RWPE2 (cell line): ENCODE results near the gene USP17L26.
A peak's percentile ranks its signal among the peaks of the same experiment; 100 is the strongest.
"Not testable (repeated sequence)": the region's sequence is repeated elsewhere in the genome, so short reads cannot be mapped to it uniquely, and the experiment has no call there.

ENCODE experiments used
- ATAC-seq: fragments of 200-7000 bp; cut with Tn5 transposase; 3 replicates; pipeline ENCODE4 v1.9.1; 2021; ENCODE audit warnings: low read depth
- DNase-seq: peaks from one replicate; pipeline ENCODE4 v3.0.0-alpha.2; 2020; ENCODE audit warnings: low spot score
- H3K27ac ChIP-seq: fragments of 450-650 bp; 2 replicates; pipeline ENCODE4 v1.5.1; 2017; ENCODE audit warnings: mild to moderate bottlenecking; ENCODE audit not compliant: poor library complexity, severe bottlenecking
- H3K27me3 ChIP-seq: fragments of 250-450 bp; sonication (Bioruptor Pico); 2 replicates; pipeline ENCODE4 v1.5.1; 2021; ENCODE audit warnings: mild to moderate bottlenecking, moderate library complexity; ENCODE audit not compliant: insufficient read depth, poor library complexity, severe bottlenecking
- H3K36me3 ChIP-seq: fragments of 250-450 bp; sonication (Bioruptor Pico); 2 replicates; pipeline ENCODE4 v1.5.1; 2020; ENCODE audit warnings: low read depth, mild to moderate bottlenecking, moderate library complexity
- H3K4me1 ChIP-seq: fragments of 250-450 bp; sonication (Bioruptor Pico); 2 replicates; pipeline ENCODE4 v1.5.1; 2021; ENCODE audit warnings: mild to moderate bottlenecking, moderate library complexity; ENCODE audit not compliant: insufficient read depth, poor library complexity, severe bottlenecking
- H3K4me3 ChIP-seq: fragments of 250-450 bp; sonication (Bioruptor Pico); 2 replicates; pipeline ENCODE4 v1.5.1; 2021; ENCODE audit warnings: mild to moderate bottlenecking, moderate library complexity; ENCODE audit not compliant: severe bottlenecking
- H3K9me3 ChIP-seq: fragments of 250-450 bp; sonication (Bioruptor Pico); 2 replicates; pipeline ENCODE4 v1.5.1; 2021; ENCODE audit warnings: mild to moderate bottlenecking, moderate library complexity; ENCODE audit not compliant: severe bottlenecking

USP17L26 gene, protein sequence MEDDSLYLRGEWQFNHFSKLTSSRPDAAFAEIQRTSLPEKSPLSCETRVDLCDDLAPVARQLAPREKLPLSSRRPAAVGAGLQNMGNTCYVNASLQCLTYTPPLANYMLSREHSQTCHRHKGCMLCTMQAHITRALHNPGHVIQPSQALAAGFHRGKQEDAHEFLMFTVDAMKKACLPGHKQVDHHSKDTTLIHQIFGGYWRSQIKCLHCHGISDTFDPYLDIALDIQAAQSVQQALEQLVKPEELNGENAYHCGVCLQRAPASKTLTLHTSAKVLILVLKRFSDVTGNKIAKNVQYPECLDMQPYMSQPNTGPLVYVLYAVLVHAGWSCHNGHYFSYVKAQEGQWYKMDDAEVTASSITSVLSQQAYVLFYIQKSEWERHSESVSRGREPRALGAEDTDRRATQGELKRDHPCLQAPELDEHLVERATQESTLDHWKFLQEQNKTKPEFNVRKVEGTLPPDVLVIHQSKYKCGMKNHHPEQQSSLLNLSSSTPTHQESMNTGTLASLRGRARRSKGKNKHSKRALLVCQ

DNA sequence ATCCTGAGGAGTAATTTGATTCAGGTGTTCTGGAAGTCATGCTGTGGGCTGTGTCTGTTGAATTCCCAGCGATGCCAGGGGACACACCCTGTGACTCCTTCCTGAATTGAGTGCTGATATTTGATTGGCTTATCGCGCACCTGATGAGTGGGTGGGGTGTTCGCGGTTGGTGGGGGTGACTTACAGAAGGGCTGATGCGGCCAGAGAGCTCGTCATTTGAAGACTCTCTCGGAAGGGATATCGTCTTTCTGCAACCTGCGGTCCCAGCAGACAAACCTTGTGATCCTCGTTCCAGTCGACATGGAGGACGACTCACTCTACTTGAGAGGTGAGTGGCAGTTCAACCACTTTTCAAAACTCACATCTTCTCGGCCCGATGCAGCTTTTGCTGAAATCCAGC, at the start of gene USP17L26:
USP17L26 (plus strand) TSS at position 301 of the 400 bp plus-strand sequence; CDS start at position 301, 0 bp downstream.
- not testable (repeated sequence) for H3K4me1 ChIP-seq, H3K27me3 ChIP-seq, ATAC-seq, H3K4me3 ChIP-seq, DNase-seq, H3K9me3 ChIP-seq, H3K36me3 ChIP-seq, H3K27ac ChIP-seq

- not testable (repeated sequence) for H3K4me1 ChIP-seq, H3K27me3 ChIP-seq, H3K4me3 ChIP-seq, H3K27ac ChIP-seq, H3K9me3 ChIP-seq, H3K36me3 ChIP-seq, DNase-seq, ATAC-seq
These were observed 10.3 kb upstream of the USP17L26 start for GRCh38 chr4:9324191-9324590.

DNA sequence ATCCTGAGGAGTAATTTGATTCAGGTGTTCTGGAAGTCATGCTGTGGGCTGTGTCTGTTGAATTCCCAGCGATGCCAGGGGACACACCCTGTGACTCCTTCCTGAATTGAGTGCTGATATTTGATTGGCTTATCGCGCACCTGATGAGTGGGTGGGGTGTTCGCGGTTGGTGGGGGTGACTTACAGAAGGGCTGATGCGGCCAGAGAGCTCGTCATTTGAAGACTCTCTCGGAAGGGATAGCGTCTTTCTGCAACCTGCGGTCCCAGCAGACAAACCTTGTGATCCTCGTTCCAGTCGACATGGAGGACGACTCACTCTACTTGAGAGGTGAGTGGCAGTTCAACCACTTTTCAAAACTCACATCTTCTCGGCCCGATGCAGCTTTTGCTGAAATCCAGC, 9.6 kb upstream of the USP17L26 start, which contains the start of gene USP17L24:
USP17L24 (plus strand) TSS at position 301 of the 400 bp plus-strand sequence; CDS start at position 301, 0 bp downstream.
- not testable (repeated sequence) for H3K27ac ChIP-seq, H3K36me3 ChIP-seq, H3K27me3 ChIP-seq, DNase-seq, H3K4me1 ChIP-seq, H3K9me3 ChIP-seq, ATAC-seq, H3K4me3 ChIP-seq

DNA sequence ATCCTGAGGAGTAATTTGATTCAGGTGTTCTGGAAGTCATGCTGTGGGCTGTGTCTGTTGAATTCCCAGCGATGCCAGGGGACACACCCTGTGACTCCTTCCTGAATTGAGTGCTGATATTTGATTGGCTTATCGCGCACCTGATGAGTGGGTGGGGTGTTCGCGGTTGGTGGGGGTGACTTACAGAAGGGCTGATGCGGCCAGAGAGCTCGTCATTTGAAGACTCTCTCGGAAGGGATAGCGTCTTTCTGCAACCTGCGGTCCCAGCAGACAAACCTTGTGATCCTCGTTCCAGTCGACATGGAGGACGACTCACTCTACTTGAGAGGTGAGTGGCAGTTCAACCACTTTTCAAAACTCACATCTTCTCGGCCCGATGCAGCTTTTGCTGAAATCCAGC, 4.8 kb upstream of the USP17L26 start, which contains the start of gene USP17L25:
USP17L25 (plus strand) TSS at position 301 of the 400 bp plus-strand sequence; CDS start at position 301, 0 bp downstream.
- not testable (repeated sequence) for ATAC-seq, H3K4me3 ChIP-seq, H3K27me3 ChIP-seq, H3K9me3 ChIP-seq, H3K27ac ChIP-seq, DNase-seq, H3K4me1 ChIP-seq, H3K36me3 ChIP-seq

DNA sequence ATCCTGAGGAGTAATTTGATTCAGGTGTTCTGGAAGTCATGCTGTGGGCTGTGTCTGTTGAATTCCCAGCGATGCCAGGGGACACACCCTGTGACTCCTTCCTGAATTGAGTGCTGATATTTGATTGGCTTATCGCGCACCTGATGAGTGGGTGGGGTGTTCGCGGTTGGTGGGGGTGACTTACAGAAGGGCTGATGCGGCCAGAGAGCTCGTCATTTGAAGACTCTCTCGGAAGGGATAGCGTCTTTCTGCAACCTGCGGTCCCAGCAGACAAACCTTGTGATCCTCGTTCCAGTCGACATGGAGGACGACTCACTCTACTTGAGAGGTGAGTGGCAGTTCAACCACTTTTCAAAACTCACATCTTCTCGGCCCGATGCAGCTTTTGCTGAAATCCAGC, 4.6 kb downstream of the USP17L26 start, which contains the start of gene USP17L5:
USP17L5 (plus strand) TSS at position 301 of the 400 bp plus-strand sequence; CDS start at position 301, 0 bp downstream.
- not testable (repeated sequence) for H3K27me3 ChIP-seq, H3K4me1 ChIP-seq, ATAC-seq, H3K27ac ChIP-seq, DNase-seq, H3K36me3 ChIP-seq, H3K4me3 ChIP-seq, H3K9me3 ChIP-seq

- not testable (repeated sequence) for H3K4me3 ChIP-seq, H3K9me3 ChIP-seq, H3K4me1 ChIP-seq, DNase-seq, H3K27me3 ChIP-seq, ATAC-seq, H3K36me3 ChIP-seq, H3K27ac ChIP-seq
These were observed 9.4 kb downstream of the USP17L26 start, which contains the start of gene USP17L27 for GRCh38 chr4:9343848-9344247. Gene USP17L27 (plus strand): TSS chr4:9344148. CDS start chr4:9344148, 0 bp downstream.

DNA sequence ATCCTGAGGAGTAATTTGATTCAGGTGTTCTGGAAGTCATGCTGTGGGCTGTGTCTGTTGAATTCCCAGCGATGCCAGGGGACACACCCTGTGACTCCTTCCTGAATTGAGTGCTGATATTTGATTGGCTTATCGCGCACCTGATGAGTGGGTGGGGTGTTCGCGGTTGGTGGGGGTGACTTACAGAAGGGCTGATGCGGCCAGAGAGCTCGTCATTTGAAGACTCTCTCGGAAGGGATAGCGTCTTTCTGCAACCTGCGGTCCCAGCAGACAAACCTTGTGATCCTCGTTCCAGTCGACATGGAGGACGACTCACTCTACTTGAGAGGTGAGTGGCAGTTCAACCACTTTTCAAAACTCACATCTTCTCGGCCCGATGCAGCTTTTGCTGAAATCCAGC, 14.1 kb downstream of the USP17L26 start, which contains the start of gene USP17L28:
USP17L28 (plus strand) TSS at position 301 of the 400 bp plus-strand sequence; CDS start at position 301, 0 bp downstream.
- H3K4me1 ChIP-seq, H3K36me3 ChIP-seq, H3K9me3 ChIP-seq, DNase-seq, H3K27me3 ChIP-seq, H3K27ac ChIP-seq, H3K4me3 ChIP-seq, ATAC-seq: not testable (repeated sequence)

GRCh38 chr4:9350866-9351265, 16.4 kb downstream of the USP17L26 start:
- H3K9me3 ChIP-seq, H3K27me3 ChIP-seq, H3K4me3 ChIP-seq, H3K4me1 ChIP-seq, H3K27ac ChIP-seq, ATAC-seq, H3K36me3 ChIP-seq: not testable (repeated sequence)
- peak; percentile 91 for DNase-seq

DNA sequence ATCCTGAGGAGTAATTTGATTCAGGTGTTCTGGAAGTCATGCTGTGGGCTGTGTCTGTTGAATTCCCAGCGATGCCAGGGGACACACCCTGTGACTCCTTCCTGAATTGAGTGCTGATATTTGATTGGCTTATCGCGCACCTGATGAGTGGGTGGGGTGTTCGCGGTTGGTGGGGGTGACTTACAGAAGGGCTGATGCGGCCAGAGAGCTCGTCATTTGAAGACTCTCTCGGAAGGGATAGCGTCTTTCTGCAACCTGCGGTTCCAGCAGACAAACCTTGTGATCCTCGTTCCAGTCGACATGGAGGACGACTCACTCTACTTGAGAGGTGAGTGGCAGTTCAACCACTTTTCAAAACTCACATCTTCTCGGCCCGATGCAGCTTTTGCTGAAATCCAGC, 18.9 kb downstream of the USP17L26 start, which contains the start of gene USP17L29:
USP17L29 (plus strand) TSS at position 301 of the 400 bp plus-strand sequence; CDS start at position 301, 0 bp downstream.
- not testable (repeated sequence) for H3K4me3 ChIP-seq, H3K36me3 ChIP-seq, H3K27me3 ChIP-seq, H3K9me3 ChIP-seq, ATAC-seq, H3K4me1 ChIP-seq, H3K27ac ChIP-seq, DNase-seq

- H3K27ac ChIP-seq, ATAC-seq: not testable (repeated sequence)
These were observed 28.4 kb downstream of the USP17L26 start, which contains the start of gene USP17L30 for GRCh38 chr4:9362829-9363228. Gene USP17L30 (plus strand): TSS chr4:9363129. CDS start chr4:9363129, 0 bp downstream.

DNA sequence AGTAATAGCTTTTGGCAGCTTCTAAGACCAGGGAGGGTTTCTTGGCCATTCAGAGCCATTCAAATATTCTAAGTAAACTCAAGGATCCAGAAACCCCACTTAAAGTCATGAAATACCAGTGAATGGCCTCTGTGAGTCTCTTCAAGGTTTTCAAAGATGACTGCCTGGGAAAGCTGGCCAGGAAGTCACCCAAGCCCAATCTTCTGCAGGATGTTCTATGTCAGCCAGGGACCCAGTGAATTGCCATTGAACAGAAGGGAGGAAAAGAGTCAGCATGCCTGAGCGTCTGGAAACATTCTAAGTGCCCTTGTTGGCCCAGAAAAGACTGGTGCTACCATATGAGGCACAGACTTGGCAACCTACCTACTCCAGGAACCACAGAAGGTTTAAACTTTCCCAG, 45.4 kb downstream of the USP17L26 start:
- not testable (repeated sequence) for DNase-seq, ATAC-seq, H3K27me3 ChIP-seq, H3K4me3 ChIP-seq, H3K36me3 ChIP-seq, H3K4me1 ChIP-seq, H3K9me3 ChIP-seq, H3K27ac ChIP-seq

More at GRCh38 chr4:9362829-9363228, 28.4 kb downstream of the USP17L26 start, which contains the start of gene USP17L30:
- not testable (repeated sequence) for H3K27me3 ChIP-seq, H3K4me3 ChIP-seq, H3K36me3 ChIP-seq, H3K4me1 ChIP-seq, DNase-seq, H3K9me3 ChIP-seq
